GM23338 (cell line): ENCODE results near the gene GHRH. TPM values are rescaled to one million over a fixed set of nuclear protein-coding genes. Genes with fewer than 3 reads are reported as not detected.

Source experiments
- ATAC-seq: fragments of 200-7000 bp; cut with Tn5 transposase; 3 replicates; pipeline ENCODE4 v1.9.1; 2020
- DNase-seq: peaks from one replicate; pipeline ENCODE4 v3.0.0-alpha.2; 2015; ENCODE audit warnings: low spot score
- H2AFZ ChIP-seq: fragments of 200-600 bp; sonication (generic); 2 replicates; pipeline ENCODE4 v1.8.0; 2016; ENCODE audit warnings: antibody characterized with exemption, mild to moderate bottlenecking, moderate library complexity
- H3F3A ChIP-seq: fragments of 200-600 bp; sonication (generic); replicated peaks from 2 replicates; pipeline ENCODE4 v1.8.0; 2017; ENCODE audit warnings: antibody characterized with exemption, mixed run types, low read depth
- H3K27ac ChIP-seq: fragments of 200-600 bp; sonication (generic); 2 replicates; pipeline ENCODE4 v1.6.1; 2016; ENCODE audit warnings: low read depth
- H3K27me3 ChIP-seq: fragments of 200-600 bp; sonication (generic); 2 replicates; pipeline ENCODE4 v1.8.0; 2016; ENCODE audit warnings: mild to moderate bottlenecking, mixed run types, moderate library complexity; ENCODE audit not compliant: insufficient read depth
- H3K36me3 ChIP-seq: fragments of 200-600 bp; sonication (generic); 2 replicates; pipeline ENCODE4 v1.8.0; 2016; ENCODE audit warnings: mild to moderate bottlenecking; ENCODE audit not compliant: insufficient read depth
- H3K4me1 ChIP-seq: fragments of 200-600 bp; sonication (generic); 2 replicates; pipeline ENCODE4 v1.8.0; 2016; ENCODE audit warnings: mild to moderate bottlenecking, moderate library complexity; ENCODE audit not compliant: insufficient read depth
- H3K4me2 ChIP-seq: fragments of 200-600 bp; sonication (generic); 2 replicates; pipeline ENCODE4 v1.7.1; 2017; ENCODE audit warnings: mixed run types
- H3K4me3 ChIP-seq: fragments of 200-600 bp; sonication (generic); 2 replicates; pipeline ENCODE4 v1.6.1; 2016; ENCODE audit warnings: mixed run types
- H3K79me2 ChIP-seq: fragments of 200-600 bp; sonication (generic); replicated peaks from 2 replicates; pipeline ENCODE4 v1.8.0; 2017; ENCODE audit warnings: mild to moderate bottlenecking; ENCODE audit not compliant: insufficient read depth
- H3K9me2 ChIP-seq: fragments of 200-600 bp; sonication (generic); 2 replicates; pipeline ENCODE4 v1.8.0; 2017; ENCODE audit not compliant: insufficient read depth
- H4K20me1 ChIP-seq: fragments of 200-600 bp; sonication (generic); replicated peaks from 2 replicates; pipeline ENCODE4 v1.8.0; 2017; ENCODE audit warnings: mild to moderate bottlenecking; ENCODE audit not compliant: insufficient read depth
- H3K27ac Mint-ChIP-seq: 2 replicates; pipeline ENCODE4 v1.8.0; 2020; ENCODE audit warnings: inconsistent platforms, mild to moderate bottlenecking, moderate library complexity, mixed read lengths
- H3K27me3 Mint-ChIP-seq: 3 replicates; pipeline ENCODE4 v1.8.0; 2022; ENCODE audit warnings: low read depth, mild to moderate bottlenecking, moderate library complexity, mixed read lengths, inconsistent platforms; ENCODE audit not compliant: insufficient read depth, poor library complexity
- H3K36me3 Mint-ChIP-seq: 3 replicates; pipeline ENCODE4 v1.8.0; 2021; ENCODE audit warnings: low read depth, mild to moderate bottlenecking, inconsistent platforms, moderate library complexity, mixed read lengths
- H3K4me1 Mint-ChIP-seq: 3 replicates; pipeline ENCODE4 v1.8.0; 2020; ENCODE audit warnings: mild to moderate bottlenecking, inconsistent platforms, mixed read lengths
- H3K4me3 Mint-ChIP-seq: 3 replicates; pipeline ENCODE4 v1.8.0; 2021; ENCODE audit warnings: moderate library complexity, mild to moderate bottlenecking, inconsistent platforms, mixed read lengths
- H3K9me3 Mint-ChIP-seq: 3 replicates; pipeline ENCODE4 v1.8.0; 2020; ENCODE audit warnings: moderate library complexity, mild to moderate bottlenecking, inconsistent platforms, mixed read lengths
- CREB1 ChIP-seq: fragments of 250-450 bp; sonication (Bioruptor Pico); IDR thresholded peaks from 2 replicates; pipeline ENCODE4 v1.5.0; 2020; ENCODE audit warnings: low read depth, mild to moderate bottlenecking, moderate library complexity
- CTCF ChIP-seq, 2 experiments: fragments of 200-600 bp in 1 of 2; sonication (generic) in 1 of 2; conservative IDR thresholded peaks; 2 replicates each; pipeline versions ENCODE4 v1.5.1 to v1.6.1; 2016 to 2017; ENCODE audit warnings: antibody characterized with exemption in 2 of 2, low read depth in 2 of 2, mild to moderate bottlenecking in 2 of 2, moderate library complexity in 1 of 2
- ETS1 ChIP-seq: IDR thresholded peaks from 2 replicates; pipeline ENCODE4 v1.6.1; 2016; ENCODE audit warnings: antibody characterized with exemption
- EZH2 ChIP-seq: fragments of 200-600 bp; sonication (generic); IDR thresholded peaks from one replicate; pipeline ENCODE4 v1.8.0; 2017; ENCODE audit warnings: antibody characterized with exemption, mild to moderate bottlenecking, low read depth; ENCODE audit not compliant: unreplicated experiment
- EZH2phosphoT487 ChIP-seq: fragments of 200-600 bp; sonication (generic); IDR thresholded peaks from one replicate; pipeline ENCODE4 v1.8.1; 2018; ENCODE audit warnings: antibody characterized with exemption; ENCODE audit not compliant: unreplicated experiment
- JUNB ChIP-seq: IDR thresholded peaks from one replicate; pipeline ENCODE4 v1.6.1; 2016; ENCODE audit warnings: antibody characterized with exemption; ENCODE audit not compliant: unreplicated experiment
- NANOG ChIP-seq: IDR thresholded peaks from 2 replicates; pipeline ENCODE4 v1.6.1; 2016; ENCODE audit warnings: antibody characterized with exemption, borderline replicate concordance
- POLR2AphosphoS5 ChIP-seq: IDR thresholded peaks from 2 replicates; pipeline ENCODE4 v1.6.1; 2016; ENCODE audit warnings: antibody characterized with exemption, low read depth
- REST ChIP-seq: IDR thresholded peaks from one replicate; pipeline ENCODE4 v1.6.1; 2018; ENCODE audit warnings: antibody characterized with exemption; ENCODE audit not compliant: unreplicated experiment
- STAT1 ChIP-seq: IDR thresholded peaks from one replicate; pipeline ENCODE4 v1.6.1; 2016; ENCODE audit warnings: antibody characterized with exemption; ENCODE audit not compliant: unreplicated experiment
- ZNF114 ChIP-seq: fragments of 250-450 bp; sonication (Bioruptor Pico); IDR thresholded peaks from 2 replicates; pipeline ENCODE4 v1.5.0; 2020; ENCODE audit warnings: mild to moderate bottlenecking, moderate library complexity
- ZNF331 ChIP-seq: fragments of 250-450 bp; sonication (Bioruptor Pico); IDR thresholded peaks from 2 replicates; pipeline ENCODE4 v1.5.0; 2020; ENCODE audit warnings: low read depth, mild to moderate bottlenecking, moderate library complexity
- ZNF462 ChIP-seq: fragments of 250-450 bp; sonication (Bioruptor Pico); IDR thresholded peaks from 2 replicates; pipeline ENCODE4 v1.5.0; 2020; ENCODE audit warnings: mild to moderate bottlenecking, moderate library complexity
- polyA plus RNA-seq: library from polyadenylated mRNA; unstranded; fragments of >200 nt; fragmentation: Nextera tagmentation; extraction: Ambion mirVana; gene quantifications from 2 replicates; pipeline ENCODE4 v1.2.1, GENCODE V29; 2016
- total RNA-seq: library from RNA; depleted of rRNA; stranded (reverse); fragments of >200 nt; shearing (Covaris generic); gene quantifications from 2 replicates; pipeline ENCODE4 v1.2.3, GENCODE V29; 2014

Gene GHRH
- total and polyA plus RNA-seq, 2 experiments from 2014 or later, result 0.40 TPM; not detected in 1

GRCh38 chr20:37236462-37236861 lies 25.2 kb downstream of the GHRH start:
- no peak overlapping the region for H3K4me2 ChIP-seq
- no peaks in the 10 kb centered on the region for H3K27me3 ChIP-seq
- no peak overlapping the region for H3K4me3 ChIP-seq
- no peak overlapping the region for H3K27ac Mint-ChIP-seq
- H3K36me3 ChIP-seq, result peaks cover 77% of the 10 kb centered on the region
- H3K4me1 Mint-ChIP-seq, result no peaks in the 10 kb centered on the region
- TF ChIP-seq EZH2 (no peak), EZH2phosphoT487 (no peak), CREB1 (no peak), POLR2AphosphoS5 (no peak), ETS1 (no peak), ZNF462 (CRISPR knock-in tag) (no peak), ZNF114 (no peak), JUNB (no peak), ZNF331 (no peak), STAT1 (no peak), CTCF (conservative IDR thresholded peaks at IDR 0.05; ENCODE audit: low read depth in 2 of 2) (no peak), NANOG (no peak), REST (no peak)
- no peaks in the 10 kb centered on the region for H3K4me1 ChIP-seq
- ATAC-seq (no peak), DNase-seq (no peak)
- no peaks in the 10 kb centered on the region for H3K79me2 ChIP-seq
- H3F3A ChIP-seq, result no peaks in the 10 kb centered on the region
- no peaks in the 10 kb centered on the region for H3K9me3 Mint-ChIP-seq
- peaks cover 93% of the 10 kb centered on the region for H3K36me3 Mint-ChIP-seq
- H3K27ac ChIP-seq, result no peak overlapping the region
- no peaks in the 10 kb centered on the region for H3K9me2 ChIP-seq
- no peaks in the 10 kb centered on the region for H3K27me3 Mint-ChIP-seq
- H3K4me3 Mint-ChIP-seq, result no peak overlapping the region
- H4K20me1 ChIP-seq, result peaks cover 15% of the 10 kb centered on the region
- no peak overlapping the region for H2AFZ ChIP-seq
